Stimulated activated CD8-positive, alpha-beta memory T cell treated with anti-CD3 and anti-CD28 coated beads, Interleukin-15, amount 100 ng/mL, for 4 hours (primary cell): ENCODE measurements around the gene C16orf46.

Experiments used
- DNase-seq, 2 donors: peaks; one replicate each; pipeline ENCODE4 v3.0.0-alpha.2; 2020; ENCODE audit warnings: low read depth in 2 of 2

The C16orf46 gene

DNA sequence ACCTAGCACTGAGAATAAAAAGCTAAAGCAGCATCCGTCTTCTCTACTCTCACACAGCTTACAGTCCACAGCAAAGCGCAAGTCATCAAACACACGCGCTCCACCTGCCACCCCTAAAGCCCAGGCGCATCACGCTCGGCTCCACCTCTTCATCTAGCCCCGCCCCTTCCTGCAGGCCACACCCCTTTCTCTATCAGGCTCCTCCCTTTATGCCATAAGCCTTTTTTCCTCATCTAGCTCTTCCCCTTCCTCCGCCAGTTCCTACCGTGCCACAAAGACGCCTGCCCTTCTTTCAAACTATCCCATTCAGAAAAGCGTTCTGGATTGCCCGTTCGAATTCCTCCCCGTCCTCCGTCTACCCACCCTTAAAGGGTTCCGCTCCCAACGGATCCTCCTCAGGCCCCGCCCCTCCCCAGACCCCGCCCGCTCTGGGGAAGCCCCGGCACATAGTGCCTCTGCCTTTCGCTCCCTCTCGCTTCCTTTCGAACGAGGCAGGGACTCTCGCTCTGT is 417 bp downstream of the C16orf46 start:
- peak; percentile 76 to 86 for DNase-seq

DNA sequence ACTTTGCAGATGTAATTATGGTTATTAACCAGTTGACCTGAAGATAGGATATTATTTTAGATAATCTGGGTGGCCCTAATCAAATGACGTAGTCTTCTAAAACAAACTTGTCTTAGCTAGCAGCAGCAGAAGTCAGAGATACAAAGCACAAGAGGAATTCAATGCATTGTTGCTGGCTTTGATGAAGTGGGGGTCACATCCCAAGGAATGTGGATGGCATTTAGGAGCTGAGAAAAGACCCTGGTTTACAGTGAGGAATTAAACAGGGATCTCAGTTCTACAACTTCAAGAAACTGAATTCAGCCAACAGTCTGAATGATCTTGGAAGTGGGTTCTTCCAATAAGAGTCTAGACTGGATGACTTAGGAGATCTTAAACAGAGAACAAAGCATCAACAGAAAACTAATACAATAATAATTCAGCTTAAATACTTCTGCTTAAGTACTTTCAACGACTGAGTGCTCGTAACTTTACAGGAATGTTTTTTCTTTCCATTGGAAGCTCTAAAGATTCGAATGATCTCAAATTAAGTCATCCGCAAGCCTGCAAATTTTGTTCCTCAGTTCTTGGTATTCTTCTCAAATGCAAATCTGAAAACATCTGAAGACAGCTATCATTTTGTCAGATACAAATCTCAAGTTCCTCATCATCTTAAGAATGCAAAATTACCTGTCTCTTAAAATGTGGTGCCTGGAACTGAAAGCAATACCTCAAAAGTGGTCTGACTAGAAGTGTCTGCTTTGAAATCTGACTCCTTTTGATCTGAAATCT is 3.3 kb downstream of the C16orf46 start:
- DNase-seq: no peak

DNA sequence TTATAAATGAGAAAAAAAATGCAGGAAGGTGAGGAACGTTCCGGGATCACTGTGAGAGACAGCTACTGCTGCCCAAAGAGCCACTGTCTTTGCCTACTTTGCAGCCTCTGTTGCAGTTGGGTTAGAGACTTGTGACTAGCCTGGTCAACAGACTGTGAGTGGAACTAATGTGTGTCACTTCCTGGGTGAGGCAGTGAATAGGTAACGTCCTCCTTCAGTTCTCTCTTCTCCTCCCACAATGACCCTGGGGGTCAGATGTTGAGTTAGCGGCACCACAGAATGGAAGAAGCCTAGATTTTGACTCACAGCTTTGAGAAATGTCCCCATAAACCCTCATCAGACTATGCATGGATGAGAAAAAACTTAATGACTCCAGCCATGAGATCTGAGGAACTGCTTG is 5.2 kb downstream of the C16orf46 start:
- no peak for DNase-seq

DNA sequence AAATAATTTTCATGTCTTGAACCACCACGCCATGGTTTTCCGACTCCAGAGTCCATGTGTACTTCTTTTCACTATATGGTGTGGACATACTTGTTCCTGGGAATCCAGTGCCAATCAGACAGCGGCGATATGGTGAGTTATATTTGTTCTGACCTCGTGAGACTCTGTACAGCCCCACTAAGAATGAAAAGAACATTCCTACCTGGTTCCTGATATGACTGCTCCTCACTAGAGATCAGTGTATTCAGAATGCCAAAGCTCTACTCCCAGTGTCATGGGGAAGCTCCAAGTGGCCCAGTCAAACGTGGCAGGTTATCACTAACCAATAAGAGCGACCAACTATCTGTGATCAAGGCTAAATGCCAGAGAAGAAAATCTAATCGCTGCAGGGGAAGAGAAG is 6.1 kb downstream of the C16orf46 start:
- no peak for DNase-seq

DNA sequence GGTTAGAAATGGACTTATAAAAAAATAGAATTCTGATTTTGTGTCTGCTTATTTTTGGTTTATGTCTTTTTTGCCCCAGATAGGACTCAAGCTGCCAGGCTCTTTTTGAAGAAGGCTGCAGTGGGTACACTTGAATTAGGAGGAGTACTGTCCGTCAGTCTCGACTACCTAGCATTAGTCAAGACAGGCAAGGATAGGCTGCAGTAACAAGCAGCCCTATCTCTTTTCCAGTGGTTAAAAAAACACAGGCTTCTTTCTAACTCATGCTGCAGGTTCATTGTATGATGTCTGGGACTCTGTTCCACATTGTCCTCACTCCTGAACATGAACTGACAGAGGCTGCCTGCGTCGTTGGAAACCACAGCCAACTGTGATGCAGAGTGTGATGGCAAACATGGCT is 8.0 kb downstream of the C16orf46 start:
- no peak for DNase-seq

DNA sequence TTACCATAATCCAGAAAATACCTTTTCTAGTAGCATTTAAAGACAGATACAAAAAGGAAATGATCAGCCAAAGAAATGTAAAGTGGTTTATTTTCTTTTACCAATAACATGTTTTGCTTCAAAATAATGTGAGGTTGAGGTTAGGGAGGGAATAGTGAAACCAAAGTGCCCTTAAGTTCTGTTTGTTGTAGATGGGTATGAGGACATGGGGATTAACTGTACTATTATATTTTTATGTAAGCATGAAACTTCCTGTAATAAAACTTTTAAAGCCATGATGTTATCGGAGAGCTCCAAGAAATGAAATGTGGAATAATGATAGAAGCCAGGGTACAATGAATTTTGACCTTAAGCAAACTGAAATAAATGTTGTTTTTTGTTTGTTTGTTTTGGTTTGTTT is 9.9 kb downstream of the C16orf46 start:
- DNase-seq: no peak

DNA sequence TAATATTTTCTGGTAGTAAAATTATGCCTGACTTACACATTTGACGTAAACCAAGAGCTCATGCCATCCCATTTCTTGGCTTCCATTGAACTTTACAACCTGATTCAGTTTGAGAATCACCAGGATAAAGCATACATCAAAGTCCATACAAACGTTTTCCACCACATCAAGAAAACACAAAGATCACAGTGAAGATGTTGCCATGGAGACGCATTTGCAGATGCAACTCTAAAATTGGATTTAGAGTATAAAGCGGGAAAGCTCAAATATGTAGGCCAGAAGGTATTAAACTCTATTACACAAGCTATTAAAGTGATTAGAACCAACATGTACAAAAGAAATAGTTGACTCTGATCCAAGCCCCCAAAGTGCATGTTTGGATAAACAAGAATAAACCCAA is 10.4 kb downstream of the C16orf46 start:
- no peak for DNase-seq

DNA sequence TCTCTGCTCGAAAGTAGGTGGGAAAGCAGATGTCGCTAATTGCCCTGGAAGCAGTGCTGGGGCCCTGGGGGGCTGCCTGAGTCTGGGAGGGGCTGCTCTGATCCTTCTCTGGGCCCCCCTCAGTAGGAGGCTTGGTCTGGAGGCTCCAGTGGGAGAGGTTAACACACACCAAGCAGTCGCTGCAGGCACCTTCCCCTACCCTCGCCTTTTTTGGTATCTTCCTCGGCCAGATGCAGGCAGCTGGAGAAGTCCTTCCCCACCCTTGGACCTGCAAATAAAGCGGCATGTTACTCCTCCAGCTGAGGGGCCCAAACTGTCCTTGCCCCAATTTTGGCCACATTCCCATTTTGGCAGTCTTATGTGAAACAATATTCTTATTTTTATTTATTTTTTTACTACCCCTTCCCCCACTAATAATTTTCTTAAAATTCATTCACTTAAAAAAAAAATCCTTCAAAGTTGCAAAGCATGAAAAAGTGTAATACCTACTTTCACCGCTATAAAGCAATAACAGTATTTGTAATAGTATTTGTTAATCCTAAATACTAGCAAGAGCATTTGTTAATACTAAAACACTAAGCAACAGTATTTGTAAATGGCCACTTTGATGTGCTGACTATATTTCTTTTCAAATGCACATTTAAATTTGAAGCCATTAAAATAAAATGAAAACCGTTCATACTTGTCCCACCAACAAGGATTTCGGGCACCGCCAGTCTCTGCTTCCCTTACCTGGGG is 15.0 kb downstream of the C16orf46 start:
- DNase-seq: no peak

DNA sequence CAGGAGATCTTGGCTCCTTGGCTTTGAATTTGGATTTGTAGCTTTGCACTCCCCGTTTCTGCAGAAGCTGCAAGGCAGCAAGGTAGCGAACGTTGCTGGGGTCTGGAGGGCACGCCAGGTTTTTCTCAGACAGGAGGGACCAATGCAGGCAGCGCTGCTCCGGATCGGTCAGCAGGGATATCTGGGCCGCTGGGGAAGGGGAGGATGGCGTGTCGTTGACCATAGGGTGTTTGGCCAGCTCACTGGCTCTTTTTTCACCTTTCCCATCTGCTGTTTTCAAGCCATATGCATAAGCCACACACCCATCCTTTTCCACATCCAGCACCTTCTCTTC is 15.8 kb downstream of the C16orf46 start:
- no peak for DNase-seq

DNA sequence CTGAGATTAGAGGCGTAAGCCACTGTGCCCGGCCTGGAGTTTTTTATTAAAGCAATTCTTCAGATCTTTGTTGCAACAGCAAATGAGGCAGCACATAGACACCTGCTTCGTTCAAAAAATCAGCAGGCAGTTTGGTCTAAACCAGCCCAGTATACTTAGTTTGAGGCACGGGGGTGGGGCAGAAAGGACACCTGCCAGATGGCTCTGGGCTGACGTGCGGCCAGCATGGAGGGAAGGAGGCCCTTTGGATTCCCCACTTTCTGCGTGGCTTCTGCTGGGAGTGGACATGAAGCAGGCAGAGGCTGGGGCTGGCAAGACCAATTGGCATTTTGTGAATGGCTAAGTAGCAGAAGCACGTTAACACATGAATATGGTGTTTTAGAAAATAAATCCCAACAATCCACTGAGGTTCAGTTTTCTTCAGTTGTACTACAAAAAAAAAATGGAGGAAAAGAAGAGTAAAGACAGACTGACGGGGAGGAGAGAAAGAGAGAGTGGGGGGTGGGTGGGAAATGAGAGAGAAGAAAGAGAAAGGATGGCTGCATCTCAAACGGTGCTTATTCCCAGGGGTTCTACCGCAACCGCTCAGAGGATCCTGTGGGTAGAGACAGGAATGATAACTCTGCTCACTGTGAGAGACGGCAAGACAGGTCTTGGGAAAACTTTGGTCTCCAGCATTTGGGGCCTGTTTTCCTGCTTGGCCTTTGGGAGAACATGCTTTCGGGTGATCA is 16.3 kb downstream of the C16orf46 start:
- DNase-seq: no peak

DNA sequence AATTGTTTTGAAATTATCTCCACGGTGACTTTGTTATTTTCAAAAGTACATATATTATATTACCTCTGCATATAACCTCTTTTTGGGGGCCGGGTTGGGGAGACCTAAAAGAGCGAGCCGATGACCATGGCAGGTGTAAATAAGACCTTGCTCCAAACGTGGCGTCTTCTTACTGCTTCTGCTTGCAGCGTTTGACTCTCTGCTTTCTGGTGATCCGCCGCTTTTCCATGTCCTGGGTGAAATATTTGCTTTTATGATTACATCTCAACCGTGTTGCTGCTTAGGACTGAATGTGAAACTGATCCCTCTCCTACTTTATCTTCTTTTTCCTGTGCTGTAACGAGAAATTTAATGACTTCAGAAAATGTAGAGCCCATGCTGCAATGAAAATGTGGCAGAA is 23.3 kb downstream of the C16orf46 start:
- DNase-seq: no peak

DNA sequence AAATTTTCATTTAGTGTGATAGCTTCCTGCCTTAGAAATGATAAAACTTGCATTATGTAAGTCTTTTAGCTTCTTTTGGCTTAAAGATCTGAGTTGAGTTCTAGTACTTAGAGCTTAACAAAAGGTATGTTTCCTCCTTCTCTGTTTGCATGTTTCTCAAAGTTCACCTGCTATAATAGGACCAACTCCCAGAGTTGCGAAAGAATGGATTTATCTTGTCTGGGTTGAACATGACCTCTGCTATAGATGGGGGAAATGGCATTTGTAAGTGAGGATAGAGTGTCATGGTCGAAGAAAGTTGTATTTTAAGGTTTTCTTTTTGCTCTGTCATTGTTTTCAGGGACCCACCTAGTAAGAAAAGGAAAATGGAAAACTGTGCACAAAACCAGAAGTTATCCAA is 34.2 kb downstream of the C16orf46 start:
- no peak for DNase-seq

DNA sequence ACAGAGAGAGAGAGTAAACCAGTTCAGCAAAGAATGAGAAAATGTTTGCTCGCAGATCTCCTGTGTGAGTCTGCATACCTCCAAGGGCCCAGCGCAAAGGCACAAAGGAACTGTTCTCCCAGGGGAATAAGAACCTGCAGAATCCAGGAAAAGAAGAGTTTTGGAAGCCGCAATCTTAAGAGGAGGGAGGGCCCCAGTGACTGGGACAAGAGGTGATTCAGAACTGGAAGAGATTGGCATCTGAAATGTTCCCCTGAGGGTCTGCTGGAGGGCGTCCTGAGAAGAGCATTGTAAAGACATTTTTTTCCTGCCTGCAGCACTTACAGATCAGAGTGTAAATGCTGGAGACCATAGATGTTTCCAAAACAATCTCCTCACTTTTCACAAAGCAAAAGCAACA is 35.3 kb downstream of the C16orf46 start:
- no peak for DNase-seq

DNA sequence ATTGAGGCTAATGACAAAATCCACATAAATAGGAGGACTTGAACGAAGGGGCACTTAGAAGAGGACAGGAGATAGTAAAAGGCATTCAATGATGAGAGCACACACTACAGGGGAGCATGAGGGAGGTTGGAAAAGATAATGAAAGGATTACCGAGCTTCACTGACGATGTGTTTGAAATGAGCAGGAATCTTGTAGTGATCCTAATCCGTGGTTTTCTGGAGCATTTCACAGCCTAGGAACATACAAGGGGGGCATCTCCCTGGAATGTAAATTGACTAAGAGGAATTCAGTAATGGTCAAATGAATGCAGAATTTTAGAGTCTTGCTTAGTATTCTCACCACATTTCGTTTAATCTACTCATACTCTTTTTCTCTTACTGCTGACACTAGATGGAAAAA is 36.2 kb downstream of the C16orf46 start:
- DNase-seq: no peak

DNA sequence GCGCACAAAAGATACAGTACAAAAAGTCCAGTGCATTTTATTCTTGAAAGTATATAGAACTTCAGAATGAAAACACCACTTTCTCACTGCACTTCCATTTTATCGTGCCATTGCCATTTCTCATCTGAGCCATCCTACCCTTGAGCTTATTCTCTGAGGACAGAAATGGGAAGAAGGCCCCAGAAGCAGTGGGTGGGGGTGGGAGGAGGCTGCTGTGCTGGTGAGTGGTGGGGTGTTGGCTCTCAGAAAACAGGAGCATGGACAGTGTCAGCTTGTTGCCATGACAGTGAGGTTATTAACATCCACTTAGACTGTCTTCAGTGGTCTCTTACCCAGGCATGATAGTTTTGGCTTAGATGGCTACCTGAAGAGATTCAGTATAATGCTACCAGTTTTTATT is 36.9 kb downstream of the C16orf46 start:
- DNase-seq: no peak

DNA sequence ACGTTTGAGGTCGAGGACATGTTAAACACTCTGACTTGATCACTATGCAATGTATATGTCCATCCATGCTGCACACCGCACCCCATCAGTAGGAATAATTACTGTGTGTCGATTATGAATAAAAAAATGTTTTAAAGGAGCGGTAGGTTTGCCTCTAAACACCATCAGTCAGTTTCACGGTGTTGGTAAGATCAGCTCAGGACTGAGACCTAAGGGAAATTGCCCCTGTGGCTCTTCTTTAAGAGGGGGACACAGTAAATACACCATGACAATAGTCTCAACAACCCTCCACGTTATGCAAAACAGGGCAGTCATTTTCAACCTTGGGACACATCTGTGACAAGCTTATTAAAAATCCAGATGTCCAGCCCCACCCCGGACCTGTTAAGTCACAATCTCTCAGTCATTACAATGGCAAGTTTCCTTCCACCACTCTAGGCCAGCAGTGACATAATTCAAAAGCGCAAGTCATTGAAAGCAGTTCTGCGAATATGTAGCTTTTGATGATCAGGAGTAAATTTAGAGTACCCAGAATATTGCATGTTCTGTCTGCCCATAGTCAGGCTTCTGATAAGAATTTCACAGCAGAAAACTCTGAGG is 40.2 kb downstream of the C16orf46 start:
- no peak for DNase-seq

DNA sequence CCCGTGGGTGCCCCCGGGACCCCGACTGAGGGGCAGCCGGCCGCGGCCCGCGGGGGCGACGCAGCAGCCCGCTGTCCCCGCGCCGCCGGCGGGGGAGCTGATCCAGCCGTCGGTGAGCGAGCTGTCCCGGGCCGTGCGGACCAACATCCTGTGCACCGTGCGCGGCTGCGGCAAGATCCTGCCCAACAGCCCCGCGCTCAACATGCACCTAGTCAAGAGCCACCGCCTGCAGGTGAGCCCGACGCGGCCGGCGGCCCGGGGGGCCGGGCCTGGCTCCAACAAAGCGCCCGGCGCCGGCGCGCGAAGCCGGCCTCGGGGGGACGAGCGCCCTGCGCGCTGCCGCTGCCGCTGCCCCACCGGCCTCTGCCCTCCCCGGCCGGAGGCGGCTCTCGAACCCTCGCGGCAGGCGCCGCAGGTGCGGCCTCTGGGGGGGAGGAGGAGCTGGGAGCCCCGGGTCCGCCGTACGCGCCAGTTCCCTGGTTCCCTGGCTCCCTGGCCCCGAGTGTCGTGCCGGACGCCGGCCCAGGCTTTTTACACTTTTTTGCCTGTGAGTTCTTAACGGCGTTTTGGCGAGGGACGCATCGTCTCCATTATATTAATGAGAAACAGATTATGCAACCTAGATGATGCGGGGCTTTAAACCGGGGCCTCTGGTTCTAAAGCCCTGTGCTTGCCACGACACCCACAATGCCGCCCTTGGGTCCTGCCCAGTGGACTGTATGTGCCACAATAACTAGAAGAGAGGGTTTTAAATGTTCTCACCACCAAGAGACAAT is 40.9 kb downstream of the C16orf46 start:
- no peak for DNase-seq

DNA sequence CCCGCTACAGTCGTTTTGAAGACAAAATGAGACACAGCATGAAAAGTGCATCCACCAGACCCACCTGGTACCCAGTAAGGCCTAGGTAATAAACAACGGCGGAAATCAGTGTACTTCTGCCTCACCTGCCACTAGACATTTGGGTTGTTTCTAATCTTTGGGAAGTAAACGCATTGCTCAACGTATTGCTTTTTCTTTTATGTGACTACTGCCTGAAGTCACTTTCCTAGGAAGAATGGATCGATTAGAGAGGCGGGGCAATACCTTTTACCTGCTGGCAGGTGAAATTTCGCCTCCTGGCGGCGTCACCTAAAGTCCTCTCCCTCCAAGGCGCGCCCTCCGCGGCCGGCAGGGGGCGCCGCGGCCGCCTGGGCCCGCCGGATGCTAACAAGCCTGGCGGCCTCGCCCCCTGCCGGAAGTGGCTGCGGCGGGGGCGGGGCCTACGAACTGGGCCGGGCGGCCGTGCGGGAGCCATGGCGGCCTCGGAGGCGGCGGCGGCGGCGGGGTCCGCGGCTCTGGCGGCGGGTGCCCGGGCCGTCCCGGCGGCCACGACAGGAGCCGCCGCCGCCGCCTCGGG is 41.6 kb downstream of the C16orf46 start, which contains the start of gene ATMIN:
Gene ATMIN, plus strand, starts transcription at position 445 of the 577 bp plus-strand sequence. Its CDS starts 29 bp downstream, at position 474.
- peak; percentile 65 to 77 for DNase-seq

DNA sequence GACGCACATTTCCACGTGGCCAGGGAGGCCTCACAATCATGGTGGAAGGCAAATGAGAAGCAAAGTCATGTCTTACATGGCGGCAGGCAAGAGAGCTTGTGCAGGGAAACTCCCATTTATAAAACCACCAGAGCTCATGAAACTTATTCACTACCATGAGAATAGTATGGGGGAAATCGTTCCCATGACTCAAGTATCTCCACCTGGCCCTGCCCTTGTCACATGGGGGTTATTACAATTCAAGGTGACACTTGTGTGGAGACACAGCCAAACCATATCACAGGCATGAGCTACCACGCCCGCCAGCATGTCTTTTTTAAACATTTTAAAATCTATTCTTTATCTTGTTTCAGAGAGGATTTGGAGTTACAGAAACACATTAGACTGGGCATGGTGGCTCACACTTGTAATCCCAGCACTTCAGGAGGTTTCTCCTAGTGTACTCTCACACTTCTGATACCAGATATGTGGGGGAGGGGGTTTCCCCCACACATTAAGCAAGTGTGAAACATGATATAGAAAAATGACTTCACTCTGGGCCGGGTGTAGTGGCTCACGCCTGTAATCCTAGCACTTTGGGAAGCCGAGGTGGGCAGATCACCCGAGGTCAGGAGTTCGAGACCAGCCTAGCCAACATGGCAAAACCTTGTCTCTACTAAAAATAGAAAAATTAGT is 47.0 kb downstream of the C16orf46 start:
- DNase-seq: no peak

DNA sequence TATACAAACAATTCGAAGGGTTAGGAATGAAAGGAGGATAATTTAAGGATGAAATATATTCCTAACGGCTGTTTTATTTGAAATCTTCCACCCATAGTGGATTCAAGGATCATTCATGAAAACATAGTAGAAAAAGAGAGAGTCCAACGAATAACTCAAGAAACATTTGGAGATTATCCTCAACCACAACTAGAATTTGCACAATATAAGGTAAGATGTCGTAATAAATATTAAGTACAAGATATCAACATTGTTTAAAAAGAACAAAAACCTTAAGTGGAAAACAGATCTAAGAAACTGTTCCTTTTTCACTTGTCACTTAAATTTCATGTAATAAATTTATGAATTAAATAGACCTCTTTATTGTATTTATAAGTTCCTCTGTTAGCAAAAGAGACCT is 50.6 kb downstream of the C16orf46 start:
- DNase-seq: no peak
